Measurements from ENCODE around the gene PCSK6.
"Not testable (repeated sequence)": the region's sequence is repeated elsewhere in the genome, so short reads cannot be mapped to it uniquely, and the experiment has no call there.

GRCh38 chr15:101356512-101357172 is 132.9 kb downstream of the PCSK6 start:
- TF ChIP-seq POLR2AphosphoS5 (IDR thresholded peaks at IDR 0.05; ENCODE audit: low read depth); CTCF (IDR thresholded peaks at IDR 0.05; ENCODE audit: insufficient read depth, low read length); SPI1 (IDR thresholded peaks at IDR 0.05; ENCODE audit: borderline replicate concordance, low read depth); REST (IDR thresholded peaks at IDR 0.05; ENCODE audit: insufficient replicate concordance, low read depth): not testable (repeated sequence)

Measured in HL-60 (cell line).